ENCODE results near the gene CCZ1B. TPM values are rescaled to one million over a fixed set of nuclear protein-coding genes. Genes with fewer than 3 reads are reported as not detected.
"Not testable (repeated sequence)": the region's sequence is repeated elsewhere in the genome, so short reads cannot be mapped to it uniquely, and the experiment has no call there.

CCZ1B gene
- total RNA-seq, 1 experiment from 2014 or later: 39.9 TPM

DNA sequence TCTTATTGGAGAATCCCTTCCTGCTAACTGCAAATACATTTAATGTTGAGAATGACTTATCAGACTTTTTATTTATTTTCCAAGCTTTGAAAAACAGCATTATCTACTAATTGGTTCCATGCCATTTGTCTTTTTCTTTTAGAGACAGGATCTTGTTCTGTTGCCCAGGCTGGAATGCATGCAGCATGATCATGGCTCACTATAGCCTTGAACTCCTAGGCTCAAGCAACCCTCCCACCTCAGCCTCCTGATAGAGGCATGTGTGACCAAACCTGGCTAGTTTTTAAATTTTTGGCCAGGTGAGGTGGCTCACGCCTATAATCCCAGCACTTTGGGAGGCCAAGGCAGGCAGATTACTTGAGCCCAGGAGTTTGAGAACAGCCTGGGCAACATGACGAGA lies 13.1 kb downstream of the CCZ1B start:
- H3K27ac Mint-ChIP-seq; H3K4me3 Mint-ChIP-seq; H3K4me1 Mint-ChIP-seq; DNase-seq (ENCODE audit: low spot score); H3K27me3 Mint-ChIP-seq (ENCODE audit: low read depth); CTCF ChIA-PET; H3K36me3 Mint-ChIP-seq; POLR2A ChIA-PET; H3K9me3 Mint-ChIP-seq; ATAC-seq: not testable (repeated sequence)

DNA sequence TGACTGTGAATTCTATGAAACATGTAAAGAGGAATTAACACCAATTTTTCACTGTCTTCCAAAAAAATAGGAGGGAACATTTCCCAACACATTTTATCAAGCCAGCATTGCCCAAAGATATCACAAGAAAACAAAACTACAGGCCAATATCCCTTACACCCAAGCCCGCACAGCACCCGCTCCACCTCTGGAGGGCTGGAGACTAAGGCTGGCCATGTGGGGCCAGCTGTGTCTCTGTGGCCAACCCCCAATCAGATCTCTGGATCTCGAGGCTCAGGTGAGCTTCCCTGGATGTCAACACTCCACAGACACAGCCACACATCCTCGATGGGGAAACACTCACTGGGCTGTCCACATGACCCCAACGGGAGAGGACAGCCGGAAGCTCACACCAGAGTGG lies 18.1 kb downstream of the CCZ1B start:
- DNase-seq (ENCODE audit: low spot score); H3K4me1 Mint-ChIP-seq; CTCF ChIA-PET; H3K4me3 Mint-ChIP-seq; H3K27me3 Mint-ChIP-seq (ENCODE audit: low read depth); POLR2A ChIA-PET; H3K9me3 Mint-ChIP-seq; H3K36me3 Mint-ChIP-seq; H3K27ac Mint-ChIP-seq: not testable (repeated sequence)
- ATAC-seq: peak; percentile 72

DNA sequence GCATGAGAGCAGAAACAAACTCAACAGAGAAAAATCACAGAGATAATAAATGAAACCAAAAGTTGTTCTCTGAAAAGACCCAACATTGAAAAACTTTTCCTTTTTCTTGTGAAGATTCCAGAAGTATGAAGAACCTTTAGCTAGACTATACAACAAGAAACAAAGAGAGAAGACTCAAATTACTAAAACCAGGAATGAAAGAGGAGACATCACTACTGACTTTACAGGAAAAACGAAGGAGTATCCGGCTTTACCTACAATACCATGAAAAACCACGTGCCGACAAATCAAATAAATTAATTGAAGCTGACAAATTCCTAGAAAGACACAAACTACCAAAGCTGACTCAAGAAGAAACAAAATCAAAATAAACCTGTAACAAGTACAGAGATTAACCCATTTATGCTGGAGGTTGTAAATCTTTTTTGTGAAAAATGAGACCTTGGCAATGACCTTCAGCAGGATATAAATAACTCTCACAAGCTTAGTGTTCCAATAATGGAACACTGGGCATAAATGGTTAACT lies 18.6 kb downstream of the CCZ1B start:
- DNase-seq (ENCODE audit: low spot score); CTCF ChIA-PET; POLR2A ChIA-PET; H3K4me3 Mint-ChIP-seq; H3K36me3 Mint-ChIP-seq; H3K27me3 Mint-ChIP-seq (ENCODE audit: low read depth); H3K9me3 Mint-ChIP-seq; H3K27ac Mint-ChIP-seq; H3K4me1 Mint-ChIP-seq; ATAC-seq: not testable (repeated sequence)

DNA sequence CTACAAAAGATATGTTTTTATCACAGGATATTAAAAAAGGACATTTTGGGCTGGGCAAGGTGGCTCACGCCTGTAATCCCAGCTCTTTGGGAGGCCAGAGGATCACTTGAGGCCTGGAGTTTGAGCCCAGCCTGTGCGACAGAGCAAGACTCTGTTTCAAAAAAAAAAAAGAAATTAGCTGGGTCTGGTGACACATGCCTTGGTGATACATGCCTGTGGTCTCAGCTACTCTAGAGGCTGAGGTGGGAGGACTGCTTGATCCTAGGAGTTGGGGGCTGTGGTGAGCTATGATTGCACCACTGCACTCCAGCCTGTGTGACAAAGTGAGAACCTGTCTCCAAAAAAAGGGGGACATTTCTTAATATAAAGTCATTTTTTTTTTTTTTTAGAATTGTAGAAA lies 25.7 kb downstream of the CCZ1B start:
- H3K36me3 Mint-ChIP-seq; H3K9me3 Mint-ChIP-seq; ATAC-seq; H3K4me1 Mint-ChIP-seq; POLR2A ChIA-PET; H3K4me3 Mint-ChIP-seq; CTCF ChIA-PET; H3K27me3 Mint-ChIP-seq (ENCODE audit: low read depth); DNase-seq (ENCODE audit: low spot score); H3K27ac Mint-ChIP-seq: not testable (repeated sequence)

DNA sequence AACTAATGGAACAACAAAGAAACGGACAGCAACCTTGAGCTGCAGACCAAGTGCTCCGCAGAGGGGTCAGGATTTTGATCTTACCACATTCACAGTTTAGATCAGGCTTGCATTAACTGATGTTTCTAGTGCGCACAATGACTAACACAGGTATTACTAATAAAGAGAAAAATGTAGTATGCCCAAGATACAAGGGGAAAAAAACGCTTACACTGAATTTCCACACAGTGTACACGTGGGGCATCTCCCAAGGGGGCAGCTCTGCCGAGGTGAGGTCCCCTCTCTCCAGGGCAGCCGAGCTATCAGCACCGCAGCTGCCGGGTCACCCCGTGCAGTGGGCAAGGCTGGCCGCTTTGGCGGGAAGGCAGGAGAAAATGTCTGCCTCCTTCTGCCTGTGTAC lies 26.2 kb downstream of the CCZ1B start:
- H3K4me1 Mint-ChIP-seq; H3K9me3 Mint-ChIP-seq; H3K27ac Mint-ChIP-seq; H3K4me3 Mint-ChIP-seq; H3K27me3 Mint-ChIP-seq (ENCODE audit: low read depth); H3K36me3 Mint-ChIP-seq; POLR2A ChIA-PET; DNase-seq (ENCODE audit: low spot score); ATAC-seq; CTCF ChIA-PET: not testable (repeated sequence)

DNA sequence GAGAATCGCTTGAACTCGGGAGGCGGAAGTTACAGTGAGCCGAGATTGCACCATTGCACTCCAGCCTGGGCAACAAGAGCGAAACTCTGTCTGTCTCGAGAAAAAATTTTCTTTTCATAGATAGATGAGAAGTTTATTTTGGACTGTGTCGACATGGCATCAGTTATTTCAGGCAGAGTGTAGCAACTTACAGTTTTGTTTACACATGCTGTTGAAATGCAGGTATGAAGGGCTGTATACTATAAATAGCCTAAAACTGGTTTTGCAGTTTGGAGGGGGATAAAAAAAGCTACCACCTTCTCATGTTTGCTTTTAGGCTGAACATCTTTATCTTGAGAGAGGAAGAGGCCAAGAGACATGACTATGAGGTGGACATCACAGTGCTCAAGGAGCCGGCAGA lies 28.0 kb downstream of the CCZ1B start:
- CTCF ChIA-PET; H3K27me3 Mint-ChIP-seq (ENCODE audit: low read depth); H3K36me3 Mint-ChIP-seq; H3K9me3 Mint-ChIP-seq; H3K27ac Mint-ChIP-seq; DNase-seq (ENCODE audit: low spot score); POLR2A ChIA-PET; ATAC-seq; H3K4me1 Mint-ChIP-seq; H3K4me3 Mint-ChIP-seq: not testable (repeated sequence)

DNA sequence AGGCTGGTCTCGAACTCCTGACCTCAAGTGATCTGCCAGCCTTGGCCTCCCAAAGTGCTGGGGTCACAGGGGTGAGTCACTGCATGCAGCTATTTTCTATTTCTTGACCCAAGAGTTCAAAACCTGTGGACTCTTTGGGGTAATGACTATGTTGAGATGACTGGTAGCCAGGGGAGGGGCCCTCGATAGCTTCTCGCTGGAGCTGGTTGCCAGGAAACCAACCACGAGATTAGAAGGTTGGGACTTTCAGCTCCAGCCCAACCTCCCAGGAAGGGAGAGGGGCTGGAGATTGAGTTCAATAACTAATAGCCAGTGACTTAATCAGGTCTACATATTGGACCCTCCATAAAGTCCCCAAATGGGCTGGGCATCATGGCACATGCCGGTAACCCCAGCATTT lies 28.9 kb downstream of the CCZ1B start:
- H3K9me3 Mint-ChIP-seq; DNase-seq (ENCODE audit: low spot score): not testable (repeated sequence)

DNA sequence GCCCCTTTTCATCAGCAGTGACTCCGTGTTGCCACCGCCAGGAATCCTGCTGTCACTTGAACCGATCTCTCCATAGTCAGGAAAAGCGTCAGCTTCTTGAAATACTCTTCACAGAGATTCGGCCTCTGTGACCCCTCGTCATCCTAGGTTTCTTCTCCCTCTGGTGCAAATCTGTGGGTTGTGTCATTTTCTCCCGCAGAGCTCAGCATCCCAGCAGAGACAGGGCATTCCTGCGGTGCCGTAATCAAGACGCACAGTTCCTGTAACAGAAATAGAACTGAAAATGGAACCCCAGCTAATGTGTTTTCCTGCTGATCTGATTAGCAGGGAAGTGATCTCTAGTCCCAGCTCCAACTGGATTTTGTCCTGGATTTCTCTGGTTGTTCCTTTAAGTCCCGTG lies 31.8 kb downstream of the CCZ1B start:
- ATAC-seq; POLR2A ChIA-PET; H3K27ac Mint-ChIP-seq; H3K36me3 Mint-ChIP-seq; H3K9me3 Mint-ChIP-seq; H3K4me3 Mint-ChIP-seq; H3K27me3 Mint-ChIP-seq (ENCODE audit: low read depth); CTCF ChIA-PET; H3K4me1 Mint-ChIP-seq; DNase-seq (ENCODE audit: low spot score): not testable (repeated sequence)

More for the DNA sequence above, 28.9 kb downstream of the CCZ1B start:
- H3K36me3 Mint-ChIP-seq; ATAC-seq; H3K27ac Mint-ChIP-seq; POLR2A ChIA-PET; H3K4me1 Mint-ChIP-seq; CTCF ChIA-PET; H3K4me3 Mint-ChIP-seq; H3K27me3 Mint-ChIP-seq (ENCODE audit: low read depth): not testable (repeated sequence)

DNA sequence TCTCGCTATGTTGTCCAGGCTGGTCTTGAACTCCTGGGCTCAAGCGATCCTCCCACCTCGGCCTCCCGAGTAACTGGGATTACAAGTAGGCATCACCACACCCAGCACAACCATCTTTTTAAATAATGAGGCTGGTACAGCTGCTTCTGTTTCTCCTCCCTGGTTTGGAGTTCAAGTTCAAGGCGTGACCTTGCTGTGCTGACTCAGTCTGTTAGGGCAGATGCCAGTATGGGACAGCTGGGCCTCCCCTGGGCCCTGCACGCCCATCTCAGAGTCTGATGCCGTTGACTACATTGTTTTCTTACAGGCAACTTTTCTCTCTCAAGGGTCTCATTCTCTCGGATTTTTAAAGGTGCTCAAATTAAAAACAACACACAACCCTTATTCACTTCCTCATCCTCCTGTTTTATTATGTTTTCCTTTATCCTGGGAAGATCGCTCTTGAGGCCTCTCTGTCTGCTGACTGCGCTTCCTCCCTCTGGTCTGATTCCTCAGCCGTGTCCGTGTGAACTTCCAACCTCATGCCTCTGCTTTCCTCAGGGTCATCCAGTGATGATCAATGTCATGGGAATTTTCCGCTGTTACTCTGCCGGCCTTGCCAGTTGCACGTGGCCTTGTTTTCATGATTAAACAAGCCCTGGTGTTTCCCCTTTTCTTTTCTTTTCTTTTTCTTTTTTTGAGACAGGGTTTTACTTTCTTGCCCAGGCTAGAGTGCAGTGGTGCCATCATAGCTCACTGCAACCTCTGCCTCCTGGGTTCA lies 33.8 kb downstream of the CCZ1B start:
- H3K4me3 Mint-ChIP-seq; CTCF ChIA-PET; H3K27me3 Mint-ChIP-seq (ENCODE audit: low read depth); H3K27ac Mint-ChIP-seq; H3K9me3 Mint-ChIP-seq; ATAC-seq; H3K36me3 Mint-ChIP-seq; H3K4me1 Mint-ChIP-seq; DNase-seq (ENCODE audit: low spot score); POLR2A ChIA-PET: not testable (repeated sequence)

DNA sequence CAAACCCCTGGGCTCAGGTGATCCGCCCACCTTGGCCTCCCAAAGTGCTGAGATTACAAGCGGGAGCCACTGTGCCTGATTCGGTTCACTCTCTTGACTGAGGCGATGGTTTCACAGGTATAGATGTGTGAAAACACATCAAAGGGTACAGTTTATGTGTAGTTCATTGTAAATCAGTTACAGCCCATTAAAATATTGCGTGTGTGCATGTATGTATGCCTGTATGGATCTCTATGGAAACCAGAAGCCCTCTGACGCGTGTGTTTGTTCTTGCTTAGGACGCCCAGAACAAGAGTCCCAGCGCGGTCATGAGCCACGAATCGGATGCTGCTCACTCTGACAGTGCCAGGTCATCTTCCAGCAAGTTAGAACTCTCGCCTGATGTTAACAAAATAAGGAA lies 36.7 kb downstream of the CCZ1B start:
- H3K4me1 Mint-ChIP-seq, POLR2A ChIA-PET, H3K4me3 Mint-ChIP-seq: not testable (repeated sequence)

DNA sequence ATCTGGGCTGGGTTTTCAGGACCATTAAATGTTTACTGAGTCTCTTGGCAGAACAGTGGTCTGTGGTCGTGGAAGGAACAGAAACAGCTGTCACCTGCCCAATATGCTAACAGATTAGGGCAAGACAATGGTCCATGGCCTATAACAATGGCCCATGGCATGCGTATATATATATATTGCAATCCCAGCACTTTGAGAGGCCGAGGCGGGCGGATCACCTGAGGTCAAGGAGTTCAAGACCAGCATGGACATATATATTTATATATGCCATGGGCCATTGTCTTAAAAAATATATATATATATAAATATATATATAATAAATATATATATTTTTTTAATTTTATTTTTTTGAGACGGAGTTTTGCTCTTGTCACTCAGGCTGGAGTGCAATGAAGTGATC lies 44.5 kb downstream of the CCZ1B start:
- H3K4me1 Mint-ChIP-seq; H3K9me3 Mint-ChIP-seq; DNase-seq (ENCODE audit: low spot score); H3K36me3 Mint-ChIP-seq; POLR2A ChIA-PET; H3K27ac Mint-ChIP-seq; CTCF ChIA-PET; H3K4me3 Mint-ChIP-seq; ATAC-seq; H3K27me3 Mint-ChIP-seq (ENCODE audit: low read depth): not testable (repeated sequence)

More for the DNA sequence above, 36.7 kb downstream of the CCZ1B start:
- CTCF ChIA-PET; H3K9me3 Mint-ChIP-seq; H3K36me3 Mint-ChIP-seq; H3K27ac Mint-ChIP-seq; H3K27me3 Mint-ChIP-seq (ENCODE audit: low read depth); ATAC-seq; DNase-seq (ENCODE audit: low spot score): not testable (repeated sequence)

DNA sequence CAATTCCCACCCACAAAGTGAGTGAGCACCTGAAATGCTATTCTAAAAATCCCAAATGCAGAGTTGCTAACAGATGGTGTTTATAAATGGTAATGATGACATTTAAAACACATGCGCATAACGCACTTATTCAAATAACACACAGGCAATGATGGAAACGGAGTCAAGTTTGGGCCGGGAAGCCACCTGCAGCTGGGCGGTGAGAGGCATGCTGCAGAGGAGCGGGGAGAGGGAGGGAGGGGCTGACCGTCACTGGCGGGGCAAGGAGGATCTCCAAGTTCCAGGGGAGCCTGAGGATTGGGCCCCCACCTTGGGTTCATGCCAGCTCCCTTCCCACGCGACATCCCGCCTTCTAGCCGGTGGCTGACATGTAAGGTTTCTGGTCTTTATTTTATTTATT lies 64.9 kb downstream of the CCZ1B start:
- peak; percentile 46 for ATAC-seq
- H3K4me3 Mint-ChIP-seq; H3K27ac Mint-ChIP-seq; DNase-seq (ENCODE audit: low spot score); CTCF ChIA-PET; H3K9me3 Mint-ChIP-seq; POLR2A ChIA-PET; H3K4me1 Mint-ChIP-seq; H3K36me3 Mint-ChIP-seq; H3K27me3 Mint-ChIP-seq (ENCODE audit: low read depth): not testable (repeated sequence)

DNA sequence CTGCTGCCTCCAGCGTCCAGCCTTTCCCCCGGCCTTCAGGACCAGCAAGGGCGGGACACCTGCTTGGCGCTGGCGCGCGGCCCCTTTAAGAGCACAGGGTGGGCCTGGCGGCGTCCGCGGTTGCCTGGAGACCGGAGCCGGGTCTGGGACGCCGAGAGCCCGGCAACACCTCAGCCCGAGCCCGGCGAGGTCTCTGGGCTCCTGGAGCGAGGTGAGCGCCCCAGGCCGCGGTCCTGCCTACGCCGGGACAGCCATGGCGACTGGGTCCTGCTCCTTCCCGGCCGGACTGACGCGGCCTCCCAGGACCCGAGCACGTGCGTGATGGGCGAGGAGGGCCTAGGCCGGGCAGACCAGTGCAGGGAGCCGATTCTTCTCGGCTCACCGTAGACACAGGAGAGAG lies 72.1 kb downstream of the CCZ1B start, which contains the start of gene RSPH10B2:
TSS of gene RSPH10B2 (plus strand) at position 140 of the 400 bp plus-strand sequence. CDS start 3,575 bp downstream, outside the sequence.
- H3K4me3 Mint-ChIP-seq; POLR2A ChIA-PET; H3K4me1 Mint-ChIP-seq; H3K9me3 Mint-ChIP-seq; CTCF ChIA-PET; H3K36me3 Mint-ChIP-seq; H3K27ac Mint-ChIP-seq; H3K27me3 Mint-ChIP-seq (ENCODE audit: low read depth): not testable (repeated sequence)
- DNase-seq (ENCODE audit: low spot score) (peak; percentile 26), ATAC-seq (peak; percentile 95)
